Pons (tissue), 1 donor: ENCODE data around the gene CYP2C18.
"Not testable (repeated sequence)": the region's sequence is repeated elsewhere in the genome, so short reads cannot be mapped to it uniquely, and the experiment has no call there.

ENCODE experiments used
- DNase-seq: peaks from one replicate; pipeline ENCODE4 v3.0.0-alpha.2; 2016; ENCODE audit warnings: low spot score

CYP2C18 gene

GRCh38 chr10:94683214-94684054, at the start of gene CYP2C18:
CYP2C18 (plus strand) TSS chr10:94683729; CDS start chr10:94683820, 91 bp downstream.
- no peak for DNase-seq

GRCh38 chr10:94638097-94638496, 45.4 kb upstream of the CYP2C18 start:
- not testable (repeated sequence) for DNase-seq

GRCh38 chr10:94639902-94640301, 43.6 kb upstream of the CYP2C18 start:
- no peak for DNase-seq

- no peak for DNase-seq
These were observed 43.0 kb upstream of the CYP2C18 start for GRCh38 chr10:94640562-94640961.

GRCh38 chr10:94641480-94641879, 42.0 kb upstream of the CYP2C18 start:
- no peak for DNase-seq

- DNase-seq, result no peak
These were observed 39.2 kb upstream of the CYP2C18 start for GRCh38 chr10:94644352-94644751.

GRCh38 chr10:94645285-94645684, 38.2 kb upstream of the CYP2C18 start:
- DNase-seq, result no peak

GRCh38 chr10:94655201-94655600, 28.3 kb upstream of the CYP2C18 start:
- not testable (repeated sequence) for DNase-seq

GRCh38 chr10:94663061-94663460, 20.5 kb upstream of the CYP2C18 start:
- not testable (repeated sequence) for DNase-seq

GRCh38 chr10:94666391-94667102, 17.0 kb upstream of the CYP2C18 start:
- DNase-seq, result no peak

GRCh38 chr10:94673614-94674321, 9.8 kb upstream of the CYP2C18 start:
- no peak for DNase-seq

GRCh38 chr10:94676496-94676895, 7.0 kb upstream of the CYP2C18 start:
- DNase-seq, result no peak

GRCh38 chr10:94677691-94678090, 5.8 kb upstream of the CYP2C18 start:
- DNase-seq, result no peak

- no peak for DNase-seq
These were observed 5.1 kb upstream of the CYP2C18 start for GRCh38 chr10:94678475-94678874.

GRCh38 chr10:94680544-94680943, 3.0 kb upstream of the CYP2C18 start:
- DNase-seq, result no peak

- not testable (repeated sequence) for DNase-seq
These were observed 893 bp upstream of the CYP2C18 start for GRCh38 chr10:94682636-94683035.

- no peak for DNase-seq
These were observed 4.2 kb downstream of the CYP2C18 start for GRCh38 chr10:94687625-94688248.

GRCh38 chr10:94706089-94706488, 22.6 kb downstream of the CYP2C18 start:
- no peak for DNase-seq

- no peak for DNase-seq
These were observed 27.0 kb downstream of the CYP2C18 start for GRCh38 chr10:94710578-94710977.

GRCh38 chr10:94725871-94726270, 42.3 kb downstream of the CYP2C18 start:
- DNase-seq, result no peak

- DNase-seq, result no peak
These were observed 51.7 kb downstream of the CYP2C18 start for GRCh38 chr10:94735197-94735596.

GRCh38 chr10:94738588-94738987, 55.1 kb downstream of the CYP2C18 start:
- DNase-seq, result no peak
